Astrocyte of the cerebellum (primary cell): ENCODE results near the gene ZSWIM6.

Experiments
- DNase-seq: peaks from one replicate; pipeline ENCODE4 v3.0.0-alpha.2; 2011; ENCODE audit warnings: low read depth
- H3K4me3 ChIP-seq: 2 replicates; pipeline ENCODE4 v1.5.1; 2011; ENCODE audit warnings: mild to moderate bottlenecking, low read depth, low read length, moderate library complexity
- CTCF ChIP-seq: IDR thresholded peaks from 2 replicates; pipeline ENCODE4 v1.5.1; 2012; ENCODE audit warnings: low read length, low read depth, moderate library complexity, mild to moderate bottlenecking; ENCODE audit errors: missing control alignments
- in situ Hi-C: cut with HindIII; loops from 2 replicates; pipeline ENCODE4 v1.10.0; 2017; ENCODE audit warnings: low sequenced_read_pairs

The ZSWIM6 gene

DNA sequence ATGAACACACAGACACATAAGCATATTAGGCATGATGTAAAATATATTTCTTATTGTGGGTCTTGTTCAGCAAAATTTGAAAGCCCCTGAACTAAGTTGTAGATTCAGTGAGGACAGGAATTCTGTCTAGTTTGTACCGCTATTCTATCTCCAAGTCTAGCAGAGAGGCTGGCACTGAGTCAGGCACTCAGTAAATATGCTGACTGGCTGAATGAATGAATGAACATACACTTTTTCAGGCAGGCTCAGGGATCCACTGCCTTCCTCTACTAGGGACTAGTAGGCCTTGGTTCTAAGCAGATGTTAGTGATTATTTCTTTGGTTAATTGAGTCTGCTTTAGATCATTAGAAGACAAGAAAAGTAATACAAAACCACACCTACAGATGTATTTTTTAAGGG lies 157.5 kb downstream of the ZSWIM6 start:
- no peak for TF ChIP-seq CTCF
- in situ Hi-C loops: no loop called here
- H3K4me3 ChIP-seq: no peak overlapping the region
- no peak for DNase-seq

GRCh38 chr5:61491861-61492260 lies 159.8 kb downstream of the ZSWIM6 start:
- no peak for DNase-seq
- in situ Hi-C loops: no loop called here

DNA sequence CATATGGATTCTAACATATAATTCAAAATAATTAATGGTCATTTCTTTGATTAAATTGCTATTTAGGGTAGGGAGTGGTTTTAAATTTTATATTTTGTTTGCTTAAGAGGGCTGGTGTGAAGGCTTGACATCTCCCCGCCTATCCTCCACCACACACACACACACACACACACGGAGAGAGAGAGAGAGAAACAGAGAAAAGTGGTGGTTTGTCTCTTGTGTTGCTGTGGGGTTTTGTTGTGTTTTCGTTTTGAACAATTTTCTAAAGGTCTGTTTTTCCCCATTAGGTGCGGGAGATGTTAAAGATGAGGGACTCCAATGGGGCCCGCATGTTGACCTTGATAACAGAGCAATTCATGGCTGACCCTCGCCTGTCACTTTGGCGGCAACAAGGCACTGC lies 161.9 kb downstream of the ZSWIM6 start:
- no peak overlapping the region for H3K4me3 ChIP-seq
- TF ChIP-seq CTCF: no peak
- DNase-seq: no peak
- in situ Hi-C loops: no loop called here

More at GRCh38 chr5:61491861-61492260, 159.8 kb downstream of the ZSWIM6 start:
- H3K4me3 ChIP-seq: no peak overlapping the region
- TF ChIP-seq CTCF: no peak

DNA sequence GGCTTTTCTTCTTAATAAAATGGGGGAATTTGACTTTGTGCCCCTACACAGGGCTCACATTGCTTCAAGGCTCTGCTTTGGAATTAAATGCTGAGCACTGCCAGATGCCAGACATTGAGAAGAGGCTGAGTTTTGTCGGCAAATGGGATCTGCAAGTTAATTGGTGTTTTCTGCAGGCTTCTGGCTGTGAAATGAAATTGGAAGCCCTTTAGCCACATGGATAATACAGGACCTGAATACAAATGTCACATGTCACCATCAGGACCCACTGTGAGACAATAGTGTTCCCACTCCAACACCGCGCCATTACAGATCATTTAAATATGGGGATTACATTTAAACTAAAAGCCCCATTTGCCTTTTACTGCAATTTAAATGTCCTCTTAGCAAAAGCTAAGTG lies 164.4 kb downstream of the ZSWIM6 start:
- no peak overlapping the region for H3K4me3 ChIP-seq
- DNase-seq: no peak
- TF ChIP-seq CTCF: no peak
- in situ Hi-C loops: no loop called here

GRCh38 chr5:61496860-61497259 lies 164.8 kb downstream of the ZSWIM6 start:
- DNase-seq: no peak
- in situ Hi-C loops: no loop called here
- no peak for TF ChIP-seq CTCF
- H3K4me3 ChIP-seq: no peak overlapping the region

DNA sequence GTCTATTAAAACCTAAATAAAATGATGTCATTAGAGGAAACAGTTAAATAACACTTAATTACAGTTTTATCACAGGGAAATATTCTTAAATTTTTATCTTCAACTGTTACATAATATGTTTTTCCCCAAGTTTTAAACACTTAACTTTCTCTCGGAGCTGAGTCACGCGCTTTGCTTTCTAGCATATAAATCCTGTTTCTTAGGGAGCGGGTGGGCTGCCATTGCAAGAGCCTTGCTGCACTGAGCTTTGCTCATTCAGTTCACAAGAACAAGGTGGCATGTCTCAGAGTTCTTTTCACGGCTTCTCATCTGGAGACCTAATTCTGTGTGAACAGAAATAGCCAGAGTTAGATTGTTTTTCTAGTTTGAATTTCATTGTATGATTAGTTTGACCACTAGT lies 166.1 kb downstream of the ZSWIM6 start:
- DNase-seq: no peak
- no peak for TF ChIP-seq CTCF
- H3K4me3 ChIP-seq: no peak overlapping the region
- in situ Hi-C loops: no loop called here

DNA sequence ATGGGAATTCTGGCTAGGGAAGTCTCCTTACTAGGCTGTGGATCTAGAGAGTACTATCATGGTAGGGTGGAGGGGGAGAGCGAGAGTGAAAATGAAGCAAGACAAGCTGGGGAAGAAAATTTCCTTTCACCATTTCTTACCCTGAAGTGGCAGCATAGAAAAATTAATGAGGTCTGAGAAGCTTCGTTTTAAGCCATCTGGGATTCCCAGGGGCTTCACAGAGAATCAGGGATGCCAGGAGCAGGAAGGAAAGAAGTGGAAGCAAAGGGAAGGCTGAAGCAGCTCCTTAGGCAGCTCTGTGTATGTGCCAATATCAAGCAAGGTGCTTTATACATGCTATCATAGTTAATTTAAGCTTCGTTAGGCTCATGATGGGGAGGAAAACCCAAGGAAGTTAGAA lies 169.9 kb downstream of the ZSWIM6 start:
- TF ChIP-seq CTCF: no peak
- in situ Hi-C loops: no loop called here
- no peak overlapping the region for H3K4me3 ChIP-seq
- no peak for DNase-seq
